GM12878 (cell line): ENCODE results near the gene SPG21. TPM values are rescaled to one million over a fixed set of nuclear protein-coding genes. Genes with fewer than 3 reads are reported as not detected.
A peak's percentile ranks its signal among the peaks of the same experiment; 100 is the strongest.

ENCODE experiments used
- ATAC-seq: fragments of 200-7000 bp; cut with Tn5 transposase; 3 replicates; pipeline ENCODE4 v1.9.1; 2020; ENCODE audit warnings: mild to moderate bottlenecking, moderate library complexity
- BruUV-seq: library from RNA; stranded (reverse); fragments of 400-500 nt; replicated peaks from 2 replicates; lab custom pipeline; 2021; lab: Mats Ljungman, UMichigan
- CTCF ChIA-PET: fragments of 300-600 bp; sonication (Branson Sonifier 250); formaldehyde crosslinking; extraction: SDS; loops from one replicate; lab custom pipeline; 2021; ENCODE audit warnings: inconsistent platforms; lab: Yijun Ruan, JAX
- POLR2A ChIA-PET: fragments of 350-600 bp; formaldehyde crosslinking; extraction: SDS; loops from one replicate; lab custom pipeline; 2021; ENCODE audit warnings: inconsistent platforms; lab: Charles Lee
- RAD21 ChIA-PET: fragments of 300-600 bp; sonication (Branson Sonifier 250); formaldehyde crosslinking; loops from one replicate; lab custom pipeline; 2023; ENCODE audit warnings: antibody characterized with exemption; ENCODE audit not compliant: unreplicated experiment; lab: Charles Lee
- SMC1A ChIA-PET: fragments of 300-600 bp; sonication (Branson Sonifier 250); formaldehyde crosslinking; loops from one replicate; lab custom pipeline; 2023; ENCODE audit not compliant: unreplicated experiment, uncharacterized antibody; lab: Charles Lee
- DNase-seq: peaks from one replicate; pipeline ENCODE4 v3.0.0-alpha.2; 2011; ENCODE audit warnings: low read depth, low spot score
- FAIRE-seq: peaks from 3 replicates; lab custom pipeline; 2011; peaks lifted over from hg19 to GRCh38; lab: Jason Lieb, UNC
- H2AFZ ChIP-seq: 2 replicates; pipeline ENCODE4 v1.6.0; 2011; ENCODE audit warnings: low read depth, low read length, control low read depth; ENCODE audit not compliant: control insufficient read depth
- H3K27ac ChIP-seq: 2 replicates; pipeline ENCODE4 v1.5.1; 2011; ENCODE audit warnings: control low read depth; ENCODE audit not compliant: control insufficient read depth, insufficient read depth
- H3K27me3 ChIP-seq, 2 experiments: replicated peaks in 1 of 2; 2 replicates each; pipeline versions ENCODE4 v1.6.0 to v1.6.1; 2011; ENCODE audit warnings: low read length in 1 of 2; ENCODE audit not compliant: control insufficient read depth in 2 of 2, insufficient read depth in 2 of 2
- H3K36me3 ChIP-seq, 2 experiments: 2 replicates each; pipeline ENCODE4 v1.5.1; 2011; ENCODE audit warnings: low read length in 1 of 2; ENCODE audit not compliant: control insufficient read depth in 2 of 2, insufficient read depth in 2 of 2
- H3K4me1 ChIP-seq: 2 replicates; pipeline ENCODE4 v1.6.1; 2011; ENCODE audit warnings: mild to moderate bottlenecking, low read length, moderate library complexity, mixed read lengths; ENCODE audit not compliant: control insufficient read depth, insufficient read depth
- H3K4me2 ChIP-seq: 2 replicates; pipeline ENCODE4 v1.6.0; 2011; ENCODE audit warnings: control low read depth; ENCODE audit not compliant: control insufficient read depth, insufficient read depth
- H3K4me3 ChIP-seq: fragments of 200-600 bp; sonication (generic); 2 replicates; pipeline ENCODE4 v1.5.1; 2016
- H3K79me2 ChIP-seq: 2 replicates; pipeline ENCODE4 v1.6.0; 2011; ENCODE audit warnings: low read length; ENCODE audit not compliant: control insufficient read depth, insufficient read depth
- H3K9ac ChIP-seq: 2 replicates; pipeline ENCODE4 v1.8.0; 2011; ENCODE audit warnings: low read length, control low read depth, mixed read lengths; ENCODE audit not compliant: control insufficient read depth, insufficient read depth
- H3K9me3 ChIP-seq: replicated peaks from 3 replicates; pipeline ENCODE4 v1.5.1; 2011; ENCODE audit warnings: mild to moderate bottlenecking, low read length; ENCODE audit not compliant: control insufficient read depth, insufficient read depth
- H4K20me1 ChIP-seq: 2 replicates; pipeline ENCODE4 v1.6.0; 2011; ENCODE audit not compliant: control insufficient read depth, insufficient read depth
- ATF2 ChIP-seq: IDR thresholded peaks from 2 replicates; pipeline ENCODE4 v1.6.1; 2012; ENCODE audit warnings: low read length, inconsistent platforms
- CEBPB ChIP-seq, 2 experiments: fragments of 150-350 bp in 1 of 2; IDR thresholded peaks; 2 replicates each; pipeline ENCODE4 v1.6.1; 2012 to 2014; ENCODE audit warnings: low read depth in 2 of 2, low read length in 2 of 2, borderline replicate concordance in 1 of 2, inconsistent platforms in 1 of 2
- FOS ChIP-seq: IDR thresholded peaks from 3 replicates; pipeline ENCODE4 v1.6.1; 2011; ENCODE audit warnings: borderline replicate concordance; ENCODE audit not compliant: insufficient read length; ENCODE audit errors: extremely low read depth
- GATAD2B ChIP-seq: fragments of 450-650 bp; conservative IDR thresholded peaks from 2 replicates; pipeline ENCODE4 v1.6.1; 2017; ENCODE audit warnings: low read depth, mild to moderate bottlenecking, moderate library complexity
- MTA3 ChIP-seq: IDR thresholded peaks from 2 replicates; pipeline ENCODE4 v1.6.1; 2012; ENCODE audit warnings: low read length, inconsistent platforms, borderline replicate concordance
- NR2C1 ChIP-seq: fragments of 450-650 bp; IDR thresholded peaks from 2 replicates; pipeline ENCODE4 v1.6.1; 2017; ENCODE audit warnings: antibody characterized with exemption, mild to moderate bottlenecking, moderate library complexity
- RELA ChIP-seq: fragments of 450-650 bp; IDR thresholded peaks from 2 replicates; pipeline ENCODE4 v1.8.0; 2014; ENCODE audit warnings: borderline replicate concordance; ENCODE audit not compliant: partially characterized antibody
- TARDBP ChIP-seq: IDR thresholded peaks from 2 replicates; pipeline ENCODE4 v1.6.1; 2016; ENCODE audit warnings: borderline replicate concordance
- USF1 ChIP-seq: IDR thresholded peaks from 2 replicates; pipeline ENCODE4 v1.6.1; 2011; ENCODE audit warnings: borderline replicate concordance, low read depth, mild to moderate bottlenecking, moderate library complexity, mixed read lengths, low read length; ENCODE audit not compliant: insufficient read depth; ENCODE audit errors: extremely low read length
- USF2 ChIP-seq: IDR thresholded peaks from 2 replicates; pipeline ENCODE4 v1.6.1; 2011; ENCODE audit warnings: low read depth, low read length, improper control_type of control experiment, borderline replicate concordance
- WGBS: methylation state at CpG from one replicate; pipeline ENCODE4 v1.1.6; 2016; ENCODE audit warnings: low lambda C conversion rate; ENCODE audit not compliant: insufficient replicate concordance, insufficient coverage; ENCODE audit errors: missing lambda C conversion rate; 5-methylcytosine and 5-hydroxymethylcytosine counted together
- in situ Hi-C: fragments of 300-500 bp; cut with MboI; formaldehyde crosslinking; loops from 9 replicates; pipeline ENCODE4 v1.14.3; 2018; ENCODE audit warnings: mixed read lengths
- intact Hi-C: fragments of 100-400 bp; cut with micrococcal nuclease; formaldehyde crosslinking; loops from one replicate; pipeline ENCODE4 v1.14.2; 2022; ENCODE audit not compliant: unreplicated experiment
- polyA plus RNA-seq, 11 experiments: library from polyadenylated mRNA; depleted of rRNA in 4 of 11; unstranded in 6 of 11; stranded (reverse) in 5 of 11; fragments of >200 nt; fragmentation: Nextera tagmentation in 4 of 11; fragmentation: Illumina TruSeq in 1 of 11; extraction: Ambion mirVana in 4 of 11; extraction: Trizol in 1 of 11; gene quantifications; 1 replicate in 1 of 11; 2 replicates in 10 of 11; pipeline versions ENCODE4 v1.2.1 to v1.2.3, GENCODE V29; 2011 to 2016; ENCODE audit warnings: inconsistent platforms in 2 of 11, missing spikeins in 2 of 11, low read depth in 1 of 11
- total RNA-seq, 4 experiments: library from RNA; depleted of rRNA in 3 of 4; stranded (reverse); fragments of >200 nt in 3 of 4; fragmentation: Illumina TruSeq in 1 of 4; extraction: Trizol in 1 of 4; gene quantifications; 2 replicates each; pipeline versions ENCODE4 v1.2.1 to v1.2.3, GENCODE V29; 2013 to 2021

SPG21 gene
- total and polyA plus RNA-seq, 10 of the 15 experiments (the other 5 are each of a cell fraction or from before 2014, with no cell fraction given): 25.5 to 116 (median 68.0) TPM

GRCh38 chr15:64930778-64931371 is 58.8 kb downstream of the SPG21 start:
- BruUV-seq: no TSS peak

More at GRCh38 chr15:64930778-64931371, 58.8 kb downstream of the SPG21 start:
- ATAC-seq: peak; percentile 47
- RAD21 ChIA-PET: interaction anchor here (0.6 to 1.5 kb wide), 2 partner anchors 12 to 36 kb away, joined by 3 read pairs; no protein-coding TSS in a partner anchor
- POLR2A ChIA-PET: interaction anchor here (0.6 to 1.4 kb wide), 3 partner anchors 9 to 94 kb away, joined by 3 to 6 read pairs (median 5); no protein-coding TSS in a partner anchor
- peak overlapping the region; percentile 24; the same call in 1 of the 2 replicates for H3K4me3 ChIP-seq
- WGBS: 75% methylated on average over 11 of the region's 11 CpGs
- no peak for FAIRE-seq
- H3K27me3 ChIP-seq: no peaks in the 10 kb centered on the region
- no peak for TF ChIP-seq USF2
- TF ChIP-seq MTA3: no peak
- no peak for TF ChIP-seq CEBPB (IDR thresholded peaks at IDR 0.05; ENCODE audit: borderline replicate concordance in 1 of 2, low read depth in 2 of 2, low read length in 2 of 2)
- TF ChIP-seq TARDBP: no peak
- no peak for TF ChIP-seq FOS
- TF ChIP-seq GATAD2B: no peak
- TF ChIP-seq USF1: no peak
- no peak for TF ChIP-seq RELA
- no peak for TF ChIP-seq ATF2
- TF ChIP-seq NR2C1: no peak
- CTCF ChIA-PET: interaction anchor here (1.0 kb wide), 1 partner anchor 96 kb away, joined by 3 read pairs; no protein-coding TSS in a partner anchor
- intact Hi-C loops (no loop called here), in situ Hi-C loops (no loop called here)
- peak; percentile 16 for DNase-seq
- peaks cover 38% of the 10 kb centered on the region for H3K4me1 ChIP-seq
- no peaks in the 10 kb centered on the region for H3K9me3 ChIP-seq
- H2AFZ ChIP-seq: peak overlapping the region; percentile 57
- peak overlapping the region; percentile 71 for H3K27ac ChIP-seq
- no peaks in the 10 kb centered on the region for H4K20me1 ChIP-seq
- H3K9ac ChIP-seq: peak overlapping the region; percentile 45
- H3K36me3 ChIP-seq: no peaks in the 10 kb centered on the region
- SMC1A ChIA-PET: interaction anchor here (0.8 kb wide), 1 partner anchor 9 kb away, joined by 3 read pairs; no protein-coding TSS in a partner anchor
- H3K79me2 ChIP-seq: no peaks in the 10 kb centered on the region
- peak overlapping the region; percentile 88 for H3K4me2 ChIP-seq
